ENCODE data around the gene ROCK1. TPM values are rescaled to one million over a fixed set of nuclear protein-coding genes. Genes with fewer than 3 reads are reported as not detected.

The ROCK1 gene
- 27.9 and 33.4 TPM in 2 replicates for total RNA-seq

DNA sequence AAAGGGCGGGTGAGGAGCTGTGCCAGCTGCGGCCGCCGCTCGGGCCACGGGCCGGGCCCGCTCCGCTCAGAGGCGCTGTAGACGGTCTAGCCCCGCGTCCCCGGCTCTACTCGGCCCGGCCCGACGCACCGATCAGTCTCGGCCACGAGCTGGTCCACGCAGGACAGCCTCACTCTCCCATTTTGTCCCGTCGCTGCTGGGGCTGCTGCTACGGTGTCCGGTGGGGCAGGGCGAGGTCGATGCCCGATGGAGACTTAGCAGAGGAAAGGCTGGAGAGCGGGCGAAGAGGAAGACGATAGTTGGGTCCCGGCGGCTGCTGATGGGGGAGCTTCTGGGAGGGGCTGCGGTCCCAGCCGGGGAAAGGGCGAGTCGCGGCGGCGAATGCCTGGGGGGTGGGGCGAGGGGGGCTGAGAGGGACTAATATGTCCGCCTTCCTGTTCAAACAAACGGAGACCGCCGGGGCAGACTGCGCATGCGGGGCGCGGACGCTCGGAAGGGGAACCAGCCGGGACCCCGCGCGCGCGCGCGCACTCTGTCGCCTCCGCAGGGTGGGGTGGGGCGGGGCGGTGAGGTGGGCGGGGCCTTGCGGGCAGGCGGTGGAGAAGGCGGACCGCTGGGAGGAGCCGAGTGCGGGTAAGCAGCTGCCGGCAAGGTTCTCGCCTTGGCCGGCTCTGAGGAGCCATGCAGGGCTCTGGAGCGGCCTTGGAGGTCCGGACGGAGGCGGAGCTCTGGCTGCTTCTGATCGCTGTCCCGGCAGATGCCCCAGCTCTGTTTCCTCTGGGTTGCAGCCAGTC is at the start of gene ROCK1:
TSS of gene ROCK1 (minus strand) at position 468 of the 794 bp plus-strand sequence. CDS start 903 bp downstream, outside the sequence.

Other genes starting within 250 kb of the ROCK1 start
- gene GREB1L, start 130.4 kb upstream of the ROCK1 start, total RNA-seq: 0.56 and 0.96 TPM in 2 replicates

Measured in regular cardiac myocyte (primary cell).